Activated B cell treated with CpG ODN at 0.5 μM for 24 hours (primary cell): ENCODE results near the gene DENND6B. TPM values are rescaled to one million over a fixed set of nuclear protein-coding genes. Genes with fewer than 3 reads are reported as not detected.

Experiments used
- ATAC-seq: fragments of 200-7000 bp; cut with Tn5 transposase; one replicate; pipeline ENCODE4 v1.10.0; 2021; ENCODE audit warnings: low read depth, mild to moderate bottlenecking, moderate library complexity
- CTCF ChIA-PET: fragments of 350-600 bp; sonication (Branson Sonifier 250); formaldehyde crosslinking; loops from one replicate; lab custom pipeline; 2021; ENCODE audit warnings: antibody characterized with exemption; lab: Charles Lee
- POLR2A ChIA-PET: fragments of 350-600 bp; sonication (Branson Sonifier 250); formaldehyde crosslinking; loops from one replicate; lab custom pipeline; 2021; ENCODE audit warnings: antibody characterized with exemption; lab: Charles Lee
- DNase-seq: peaks from one replicate; pipeline ENCODE4 v3.0.0; 2022
- H3K27ac Mint-ChIP-seq: one replicate; pipeline ENCODE4 v1.8.0; 2020; ENCODE audit warnings: mixed read lengths
- H3K27me3 Mint-ChIP-seq: one replicate; pipeline ENCODE4 v1.8.0; 2021; ENCODE audit warnings: mixed read lengths
- H3K36me3 Mint-ChIP-seq: one replicate; pipeline ENCODE4 v1.8.0; 2021; ENCODE audit warnings: low read depth, mixed read lengths
- H3K4me1 Mint-ChIP-seq: one replicate; pipeline ENCODE4 v1.8.0; 2021; ENCODE audit warnings: mixed read lengths
- H3K4me3 Mint-ChIP-seq: one replicate; pipeline ENCODE4 v1.8.0; 2020; ENCODE audit warnings: mild to moderate bottlenecking, mixed read lengths
- H3K9me3 Mint-ChIP-seq: one replicate; pipeline ENCODE4 v1.8.0; 2020; ENCODE audit warnings: mixed read lengths
- intact Hi-C: fragments of 100-400 bp; cut with micrococcal nuclease; formaldehyde crosslinking; loops from one replicate; pipeline ENCODE4 v1.15.1; 2024
- total RNA-seq: library from RNA; stranded (reverse); gene quantifications from 2 replicates; pipeline ENCODE4 v1.2.3, GENCODE V29; 2022
- TF ChIP-seq, protein P1 (sequence below): fragments of 200-600 bp; IDR thresholded peaks from one replicate; pipeline ENCODE4 v1.8.0; 2022; ENCODE audit warnings: antibody characterized with exemption, mild to moderate bottlenecking

DENND6B gene
- total RNA-seq, 1 donor from 2014 or later, result 5.2 TPM

DNA sequence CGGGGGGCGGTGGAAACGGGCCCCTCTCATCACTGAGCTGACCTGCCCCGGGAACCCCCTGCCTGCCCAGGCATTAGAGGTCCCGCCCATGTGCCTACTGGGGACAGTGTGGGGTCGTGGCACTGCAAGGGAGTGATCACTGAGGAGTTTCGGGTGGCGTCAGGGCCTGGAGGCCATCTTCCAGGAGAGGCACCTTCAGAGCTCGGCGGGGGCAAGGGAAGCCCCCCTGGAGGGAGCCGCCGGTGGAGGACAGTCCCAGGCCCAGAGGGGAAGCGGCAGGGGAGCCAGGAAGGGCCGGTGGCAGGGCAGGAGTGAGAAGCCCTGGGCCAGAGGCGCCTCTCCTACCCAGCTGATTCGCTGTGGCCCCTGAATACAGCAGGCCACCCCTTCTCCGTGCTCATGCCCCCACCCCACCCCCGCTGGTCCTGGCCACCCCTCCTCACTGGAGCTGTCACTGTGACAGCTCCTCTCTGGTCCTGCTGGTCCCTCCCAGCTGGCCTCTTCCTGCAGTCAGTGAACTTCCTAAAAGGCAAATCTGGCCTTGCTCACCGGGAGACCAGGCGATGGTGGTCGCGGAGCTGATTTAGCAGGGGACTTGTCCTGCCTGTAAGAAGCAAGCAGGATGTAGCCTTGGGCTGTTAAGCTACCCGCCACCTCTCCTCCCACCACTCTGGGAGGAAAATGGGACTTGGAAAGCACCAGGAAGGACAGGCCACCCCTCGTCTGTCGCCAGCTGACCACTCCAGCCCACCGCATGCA, 54.6 kb downstream of the DENND6B start:
- Mint-ChIP-seq H3K9me3 (no peaks in the 10 kb centered on the region), H3K4me3 (no peak overlapping the region), H3K27ac (no peak overlapping the region), H3K36me3 (no peaks in the 10 kb centered on the region), H3K4me1 (peaks cover 17% of the 10 kb centered on the region), H3K27me3 (no peaks in the 10 kb centered on the region)
- intact Hi-C loops, result no loop called here
- CTCF ChIA-PET, result interaction anchor here (1.3 to 3.8 kb wide), 3 partner anchors 20 to 69 kb away, joined by 4 to 22 read pairs (median 11); partner anchors contain the start of gene DENND6B
- ATAC-seq (no peak), DNase-seq (no peak)
- POLR2A ChIA-PET, result interaction anchor here (0.6 to 1.6 kb wide), 5 partner anchors 21 to 70 kb away, joined by 3 to 8 read pairs (median 5); partner anchors contain the start of gene HDAC10
- TF ChIP-seq, protein P1, sequence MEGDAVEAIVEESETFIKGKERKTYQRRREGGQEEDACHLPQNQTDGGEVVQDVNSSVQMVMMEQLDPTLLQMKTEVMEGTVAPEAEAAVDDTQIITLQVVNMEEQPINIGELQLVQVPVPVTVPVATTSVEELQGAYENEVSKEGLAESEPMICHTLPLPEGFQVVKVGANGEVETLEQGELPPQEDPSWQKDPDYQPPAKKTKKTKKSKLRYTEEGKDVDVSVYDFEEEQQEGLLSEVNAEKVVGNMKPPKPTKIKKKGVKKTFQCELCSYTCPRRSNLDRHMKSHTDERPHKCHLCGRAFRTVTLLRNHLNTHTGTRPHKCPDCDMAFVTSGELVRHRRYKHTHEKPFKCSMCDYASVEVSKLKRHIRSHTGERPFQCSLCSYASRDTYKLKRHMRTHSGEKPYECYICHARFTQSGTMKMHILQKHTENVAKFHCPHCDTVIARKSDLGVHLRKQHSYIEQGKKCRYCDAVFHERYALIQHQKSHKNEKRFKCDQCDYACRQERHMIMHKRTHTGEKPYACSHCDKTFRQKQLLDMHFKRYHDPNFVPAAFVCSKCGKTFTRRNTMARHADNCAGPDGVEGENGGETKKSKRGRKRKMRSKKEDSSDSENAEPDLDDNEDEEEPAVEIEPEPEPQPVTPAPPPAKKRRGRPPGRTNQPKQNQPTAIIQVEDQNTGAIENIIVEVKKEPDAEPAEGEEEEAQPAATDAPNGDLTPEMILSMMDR, result no peak

DNA sequence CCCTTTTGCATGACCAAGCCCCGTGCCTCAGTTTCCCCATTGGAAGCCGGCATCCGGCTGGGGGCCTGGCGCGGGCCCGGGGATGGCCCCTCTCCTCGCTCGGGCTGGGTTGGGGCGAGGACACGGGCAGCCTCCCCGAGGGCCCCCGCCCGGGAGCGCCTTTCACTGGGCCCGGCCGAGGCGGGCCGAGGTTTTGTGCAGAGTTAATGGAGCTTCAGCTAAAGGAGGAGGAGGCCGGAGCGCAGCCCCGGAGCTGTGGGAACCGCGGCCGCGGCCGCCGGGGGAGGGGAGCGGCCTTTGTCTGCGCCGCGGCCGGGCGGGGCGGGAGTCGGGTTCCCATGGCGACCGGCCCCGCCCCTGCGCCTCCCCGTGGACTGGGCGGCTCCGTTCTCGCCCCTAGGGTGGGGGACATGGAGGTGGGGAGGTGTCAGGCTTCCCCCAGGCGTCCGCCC, 55.3 kb downstream of the DENND6B start:
- Mint-ChIP-seq H3K27ac (no peak overlapping the region), H3K9me3 (no peaks in the 10 kb centered on the region), H3K4me1 (peaks cover 17% of the 10 kb centered on the region), H3K27me3 (no peaks in the 10 kb centered on the region), H3K36me3 (no peaks in the 10 kb centered on the region), H3K4me3 (no peak overlapping the region)
- ATAC-seq (peak; percentile 31), DNase-seq (peak; percentile 56)
- ChIA-PET CTCF (interaction anchor here (1.3 to 3.8 kb wide), 3 partner anchors 19 to 70 kb away, joined by 4 to 22 read pairs (median 11); partner anchors contain the start of gene DENND6B), POLR2A (interaction anchor here (0.6 to 1.6 kb wide), 3 partner anchors 20 to 63 kb away, joined by 3 to 5 read pairs (median 5); partner anchors contain the start of gene HDAC10)
- TF ChIP-seq, protein P1, result no peak
- intact Hi-C loops, result loop anchor here (2.0 kb wide), 1 partner anchor 21 kb away; no protein-coding TSS in a partner anchor

DNA sequence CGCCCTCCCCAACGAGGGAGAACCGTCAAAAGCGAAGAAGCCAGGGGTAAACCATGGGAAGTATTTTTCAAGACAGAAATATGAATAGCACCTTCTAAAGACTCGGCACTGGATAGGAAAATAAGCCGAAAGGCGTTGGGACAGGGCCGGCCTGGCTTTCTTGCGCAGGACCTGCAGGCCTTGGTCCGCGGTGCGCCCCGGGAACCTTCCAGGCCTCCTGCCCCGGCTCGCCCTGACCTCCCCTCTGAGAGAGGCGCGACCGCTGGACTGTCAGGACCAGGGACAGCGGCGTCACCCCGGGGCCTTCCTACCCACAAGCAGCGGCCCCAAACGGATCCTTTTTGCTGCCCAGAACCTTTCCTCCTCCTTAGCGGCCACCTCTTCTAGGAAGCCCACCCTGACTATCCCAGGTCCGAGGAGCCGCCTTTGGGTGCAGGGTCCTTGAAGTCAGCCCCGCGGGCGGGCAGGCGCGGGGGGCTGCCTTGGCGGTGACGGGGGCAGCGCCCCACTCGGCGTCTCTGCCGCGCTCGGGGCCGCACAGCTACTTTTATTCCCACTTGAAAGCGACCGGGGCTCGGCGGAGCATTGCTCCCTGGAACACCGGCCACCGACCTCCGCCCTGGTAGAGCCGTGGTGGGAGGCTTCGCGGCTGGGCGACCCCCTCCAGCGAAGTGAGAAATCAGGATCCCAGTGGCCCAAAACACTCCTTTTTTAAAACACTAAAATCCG, 56.0 kb downstream of the DENND6B start:
- Mint-ChIP-seq H3K4me1 (peaks cover 17% of the 10 kb centered on the region), H3K9me3 (no peaks in the 10 kb centered on the region), H3K27ac (no peak overlapping the region), H3K27me3 (no peaks in the 10 kb centered on the region), H3K4me3 (peak overlapping the region; percentile 73), H3K36me3 (no peaks in the 10 kb centered on the region)
- ChIA-PET CTCF (interaction anchor here (1.3 to 3.8 kb wide), 2 partner anchors 18 to 57 kb away, joined by 4 to 22 read pairs; partner anchors contain the start of gene DENND6B), POLR2A (interaction anchor here (0.6 to 1.2 kb wide), 4 partner anchors 19 to 80 kb away, joined by 3 to 5 read pairs (median 4); partner anchors contain the start of gene TUBGCP6)
- intact Hi-C loops, result loop anchor here (1.0 to 2.0 kb wide), 4 partner anchors 9 to 349 kb away; no protein-coding TSS in a partner anchor
- TF ChIP-seq, protein P1, result no peak
- peak; percentile 46 for ATAC-seq
- peak; percentile 67 for DNase-seq

DNA sequence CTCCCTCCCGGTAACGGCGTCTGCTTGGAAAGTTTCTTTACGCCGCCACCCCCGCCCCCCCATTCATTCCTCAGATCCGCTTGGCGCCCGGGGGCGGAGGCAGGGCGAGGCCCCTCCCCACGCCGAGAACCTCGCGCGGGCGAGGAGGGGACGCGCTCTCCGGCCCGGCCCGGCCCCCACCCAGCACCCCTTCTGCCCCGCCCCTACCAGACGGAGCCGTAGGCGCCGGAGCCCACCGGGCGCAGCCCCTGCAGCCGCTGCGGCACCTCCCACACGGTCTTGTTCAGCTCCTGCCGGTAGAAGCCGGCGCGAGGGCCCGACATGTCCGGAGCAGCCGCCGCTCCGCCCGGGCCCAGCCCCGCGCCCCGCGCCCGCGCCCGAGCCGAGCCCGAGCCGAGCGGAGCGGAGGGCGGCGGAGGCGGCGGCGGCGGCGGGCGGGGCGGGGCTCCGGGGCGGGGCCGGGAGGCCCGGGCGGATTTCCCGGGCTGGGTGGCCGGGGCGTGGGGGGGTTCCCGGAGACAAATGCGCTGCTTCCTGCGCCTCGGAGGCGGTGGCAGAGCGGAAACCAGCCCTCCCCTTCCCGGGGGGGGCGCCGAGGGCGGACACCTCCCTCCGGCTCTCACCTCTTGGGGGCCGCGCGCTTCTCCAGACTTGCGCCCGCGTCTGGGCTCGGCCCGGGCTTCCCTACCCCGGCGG, 56.7 kb downstream of the DENND6B start, which contains the start of gene MAPK11:
Gene MAPK11 (minus strand): TSS at position 411 of the 696 bp plus-strand sequence. CDS start 88 bp downstream, at position 323.
- H3K4me3 Mint-ChIP-seq, result peak within 1 kb of the TSS; percentile 73
- DNase-seq, result peak; percentile 60
- ChIA-PET CTCF (no interaction called here), POLR2A (interaction anchor here (1.0 to 1.2 kb wide), 2 partner anchors 25 to 79 kb away, joined by 4 read pairs; partner anchors contain the start of gene TUBGCP6)
- peaks cover 19% of the 10 kb centered on the region for H3K4me1 Mint-ChIP-seq
- H3K36me3 Mint-ChIP-seq, result no peaks in the 10 kb centered on the region
- intact Hi-C loops, result loop anchor here (1.0 to 2.0 kb wide), 4 partner anchors 8 to 350 kb away; no protein-coding TSS in a partner anchor
- H3K27me3 Mint-ChIP-seq, result no peaks in the 10 kb centered on the region
- TF ChIP-seq, protein P1, result no peak
- no peak within 1 kb of the TSS for H3K27ac Mint-ChIP-seq
- H3K9me3 Mint-ChIP-seq, result no peaks in the 10 kb centered on the region
- ATAC-seq, result peak; percentile 56
